Muscle of arm (tissue), 14 donors: ENCODE measurements around the gene HDAC10. TPM values are rescaled to one million over a fixed set of nuclear protein-coding genes. Genes with fewer than 3 reads are reported as not detected.

ENCODE experiments used
- DNase-seq: peaks from one replicate; pipeline ENCODE4 v3.0.0-alpha.2; 2013
- long read RNA-seq, 11 donors: transcript quantifications; one replicate each; lab custom pipeline, GENCODE V29; 2026
- polyA plus RNA-seq, 12 donors: library from polyadenylated mRNA; unstranded; fragments of 120-200 nt; gene quantifications; one replicate each; pipeline ENCODE4 v1.2.1, GENCODE V29; 2013; ENCODE audit not compliant: insufficient read length in 12 of 12

HDAC10 gene, protein sequence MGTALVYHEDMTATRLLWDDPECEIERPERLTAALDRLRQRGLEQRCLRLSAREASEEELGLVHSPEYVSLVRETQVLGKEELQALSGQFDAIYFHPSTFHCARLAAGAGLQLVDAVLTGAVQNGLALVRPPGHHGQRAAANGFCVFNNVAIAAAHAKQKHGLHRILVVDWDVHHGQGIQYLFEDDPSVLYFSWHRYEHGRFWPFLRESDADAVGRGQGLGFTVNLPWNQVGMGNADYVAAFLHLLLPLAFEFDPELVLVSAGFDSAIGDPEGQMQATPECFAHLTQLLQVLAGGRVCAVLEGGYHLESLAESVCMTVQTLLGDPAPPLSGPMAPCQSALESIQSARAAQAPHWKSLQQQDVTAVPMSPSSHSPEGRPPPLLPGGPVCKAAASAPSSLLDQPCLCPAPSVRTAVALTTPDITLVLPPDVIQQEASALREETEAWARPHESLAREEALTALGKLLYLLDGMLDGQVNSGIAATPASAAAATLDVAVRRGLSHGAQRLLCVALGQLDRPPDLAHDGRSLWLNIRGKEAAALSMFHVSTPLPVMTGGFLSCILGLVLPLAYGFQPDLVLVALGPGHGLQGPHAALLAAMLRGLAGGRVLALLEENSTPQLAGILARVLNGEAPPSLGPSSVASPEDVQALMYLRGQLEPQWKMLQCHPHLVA
- 10 to 100 TPM in 11 of 12 donors, not detected in 1; 10.6 to 40.6 (median 13.2) TPM for polyA plus RNA-seq
- long read RNA-seq, donor 1, partial matches to known transcripts, result 0 of 1 reads
- long read RNA-seq, donor 1, other reads (novel, unspliced or antisense), result 0 of 1 reads
- long read RNA-seq, donor 2, result 0 reads
- long read RNA-seq, donor 3, partial matches to known transcripts, result 0 of 1 reads
- long read RNA-seq, donor 3, other reads (novel, unspliced or antisense), result 0 of 1 reads
- long read RNA-seq, donor 4, result 0 reads
- long read RNA-seq, donor 5, partial matches to known transcripts, result 0 of 1 reads
- long read RNA-seq, donor 5, other reads (novel, unspliced or antisense), result 0 of 1 reads
- long read RNA-seq, donor 6, result 0 reads
- long read RNA-seq, donor 7, partial matches to known transcripts, result 0 of 1 reads
- long read RNA-seq, donor 7, other reads (novel, unspliced or antisense), result 0 of 1 reads
- long read RNA-seq, donor 8, result 0 reads
- long read RNA-seq, donor 9, result 0 reads
- long read RNA-seq, donor 10, result 0 reads
- long read RNA-seq, donor 11, partial matches to known transcripts, result 0 of 1 reads
- long read RNA-seq, donor 11, other reads (novel, unspliced or antisense), result 0 of 1 reads

DNA sequence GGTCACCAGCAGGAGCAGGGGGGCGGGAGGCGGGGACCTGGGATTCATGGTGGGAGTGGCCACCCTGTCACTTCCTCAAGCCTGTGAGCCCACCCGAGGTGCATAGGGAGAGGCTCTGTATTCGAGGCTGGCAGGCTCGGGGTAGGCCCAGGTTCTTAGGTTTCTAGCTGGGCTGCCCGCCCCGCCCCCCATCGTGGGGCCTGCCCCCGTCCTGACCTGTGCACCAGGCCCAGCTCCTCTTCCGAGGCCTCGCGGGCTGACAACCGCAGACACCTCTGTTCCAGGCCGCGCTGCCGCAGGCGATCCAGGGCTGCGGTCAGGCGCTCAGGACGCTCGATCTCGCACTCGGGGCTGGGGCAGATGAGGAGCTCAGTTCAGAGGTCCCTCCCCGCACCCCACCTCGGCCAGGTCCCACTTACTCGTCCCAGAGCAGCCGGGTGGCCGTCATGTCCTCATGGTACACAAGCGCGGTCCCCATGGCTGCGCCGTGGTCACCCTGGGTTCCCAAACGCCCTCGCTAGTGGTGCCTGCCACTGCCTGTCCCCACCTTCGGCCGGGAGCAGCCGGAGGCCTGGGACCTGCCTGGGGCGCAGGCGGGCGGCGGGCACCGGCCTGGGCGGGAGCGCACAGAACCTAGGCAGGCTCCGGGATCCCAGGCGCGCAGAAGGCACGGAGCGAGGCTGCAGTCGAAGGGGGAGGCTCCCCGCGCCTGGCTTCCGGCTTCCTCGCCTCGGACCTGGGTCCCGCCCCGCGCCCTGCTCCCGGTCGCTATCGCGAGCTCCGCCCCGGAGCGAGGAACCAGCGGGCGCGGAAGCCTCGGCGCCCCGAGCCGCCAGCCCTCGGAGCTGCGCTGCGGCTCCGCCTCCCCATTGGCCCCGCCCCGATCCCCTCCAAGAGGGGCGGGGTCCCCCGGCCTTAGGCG is at the start of gene HDAC10:
HDAC10 (minus strand) TSS at position 711 of the 922 bp plus-strand sequence; CDS start at position 478, 233 bp downstream.
- DNase-seq, result peak; percentile 68

DNA sequence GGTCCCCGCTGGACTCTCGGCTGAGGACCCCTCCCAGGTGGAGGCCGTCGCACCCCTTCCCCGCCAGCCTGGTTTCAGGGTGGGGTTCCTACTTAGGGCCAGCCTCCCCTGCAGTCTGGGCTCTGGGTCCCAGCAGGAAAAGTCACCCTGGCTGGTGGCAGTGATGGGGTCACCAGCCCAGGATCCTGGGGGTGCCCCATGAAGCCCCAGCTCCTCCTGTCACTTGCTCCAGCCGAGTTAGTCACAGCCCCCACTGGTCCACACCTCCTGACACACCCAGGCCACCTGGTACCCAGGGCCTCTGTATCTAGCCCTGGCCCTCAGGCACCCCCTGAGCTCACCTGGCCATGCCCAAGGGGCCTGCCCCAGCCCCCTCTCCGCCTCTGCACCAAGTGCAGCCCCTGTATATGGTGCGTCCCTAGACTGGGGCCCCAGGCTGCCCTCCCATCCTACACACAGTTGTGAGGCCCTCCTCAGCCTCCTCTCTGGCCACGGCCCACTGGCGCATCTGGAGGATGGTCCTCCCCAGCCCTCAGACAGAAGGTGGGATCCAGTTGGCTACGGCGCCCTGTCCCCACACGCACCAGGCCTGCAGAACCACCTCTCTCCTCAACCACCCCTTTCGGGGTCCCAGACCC is 49.7 kb upstream of the HDAC10 start:
- DNase-seq, result no peak

DNA sequence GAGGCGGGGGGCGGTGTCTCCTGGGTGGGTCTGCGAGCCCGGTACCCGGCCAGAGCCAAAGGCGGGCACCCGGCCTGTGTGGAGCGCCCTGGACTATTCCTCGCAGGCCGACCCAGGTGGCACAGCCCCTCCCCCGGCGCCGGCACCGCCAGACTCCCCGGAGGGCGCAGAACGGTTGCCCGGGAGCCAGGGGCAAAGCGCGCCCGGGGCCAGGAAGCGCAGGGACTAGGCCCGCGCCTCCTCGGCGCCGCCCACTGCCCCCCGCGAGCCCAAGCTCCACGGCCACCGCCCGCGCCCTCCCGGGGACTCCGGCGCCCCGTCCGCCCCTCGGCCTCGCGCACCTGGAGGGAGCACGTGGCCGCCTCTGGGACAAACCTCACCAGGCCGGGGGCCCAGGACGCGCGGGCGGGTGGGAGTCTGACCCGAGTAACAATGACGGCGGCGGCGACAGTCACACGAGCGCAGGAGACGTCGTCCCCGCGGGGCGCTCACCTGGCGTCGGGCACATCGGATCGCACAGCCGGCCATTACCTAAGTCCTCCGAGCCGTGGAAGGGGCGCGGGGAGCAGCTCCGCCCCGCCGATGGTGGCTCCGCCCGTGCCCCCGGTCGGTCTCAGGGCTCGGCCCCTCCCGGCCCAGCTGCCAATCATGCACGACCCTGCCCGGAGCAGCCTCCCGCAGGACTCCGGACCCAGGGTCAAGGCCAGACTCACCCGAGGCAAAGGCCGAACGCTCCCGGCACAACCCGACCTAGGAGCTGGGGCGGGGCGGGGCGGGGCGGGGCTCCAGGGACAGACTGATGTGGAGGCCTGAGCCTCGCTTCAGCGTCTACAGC is 48.9 kb upstream of the HDAC10 start:
- no peak for DNase-seq

DNA sequence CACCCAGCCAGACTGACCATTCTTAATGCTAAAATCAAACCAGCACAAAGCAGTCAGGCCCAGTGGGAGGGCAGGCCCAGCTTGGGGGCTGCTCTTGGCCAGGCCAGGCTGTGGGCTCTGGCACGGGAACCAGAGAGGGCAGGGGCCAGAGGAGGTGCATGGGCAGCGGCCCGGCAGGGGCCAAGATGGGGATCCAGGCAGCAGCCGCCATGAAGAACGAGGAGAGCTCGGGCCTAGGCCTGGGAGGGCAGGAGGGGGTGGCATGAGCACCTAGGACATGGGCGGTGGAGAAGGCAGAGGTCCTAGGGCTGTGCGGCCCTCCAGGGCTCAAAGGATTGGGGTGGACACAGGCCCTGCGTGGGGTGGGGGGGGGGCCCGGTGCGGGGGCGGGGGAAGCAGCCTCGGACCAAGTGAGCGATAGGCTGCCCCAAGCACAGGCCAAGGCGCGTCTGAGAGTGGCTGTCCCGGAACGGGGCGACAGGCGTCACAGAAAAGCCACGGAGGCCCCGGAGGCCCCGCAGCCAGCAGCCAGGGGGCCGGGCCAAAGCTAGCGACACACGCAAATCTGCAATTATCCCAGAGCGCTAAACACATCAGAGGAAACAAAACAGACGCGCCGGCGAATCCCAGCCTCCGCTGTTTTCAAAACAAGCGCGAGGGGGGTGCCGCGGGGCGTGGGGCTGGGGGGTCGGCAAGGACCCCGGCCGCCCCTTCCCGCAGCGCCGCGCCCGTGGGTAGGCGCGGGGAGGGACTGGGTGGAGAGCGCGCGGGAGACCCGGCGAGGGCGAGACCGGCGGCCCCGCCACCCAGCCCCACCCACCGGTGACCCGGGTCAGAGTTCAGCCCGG is 48.1 kb upstream of the HDAC10 start:
- no peak for DNase-seq

DNA sequence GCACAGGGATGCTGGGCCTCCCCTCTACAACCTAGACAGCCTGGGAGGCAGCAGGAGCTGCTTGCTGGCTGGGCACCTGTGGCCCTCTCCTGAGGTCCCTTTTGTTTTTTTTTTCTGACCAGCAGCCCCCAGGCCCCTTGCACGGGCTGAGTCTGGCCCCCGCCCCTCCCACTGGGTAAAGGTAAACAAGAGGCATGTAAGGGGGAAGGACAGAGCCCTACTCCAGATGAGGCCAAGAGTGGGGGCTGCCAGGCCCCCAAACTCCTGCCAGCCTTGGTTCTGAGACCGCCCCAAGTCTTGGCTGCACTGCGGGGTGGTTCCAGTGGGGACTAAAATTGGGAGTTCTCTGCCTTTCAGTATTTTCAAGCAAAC is 47.2 kb upstream of the HDAC10 start:
- DNase-seq, result no peak

DNA sequence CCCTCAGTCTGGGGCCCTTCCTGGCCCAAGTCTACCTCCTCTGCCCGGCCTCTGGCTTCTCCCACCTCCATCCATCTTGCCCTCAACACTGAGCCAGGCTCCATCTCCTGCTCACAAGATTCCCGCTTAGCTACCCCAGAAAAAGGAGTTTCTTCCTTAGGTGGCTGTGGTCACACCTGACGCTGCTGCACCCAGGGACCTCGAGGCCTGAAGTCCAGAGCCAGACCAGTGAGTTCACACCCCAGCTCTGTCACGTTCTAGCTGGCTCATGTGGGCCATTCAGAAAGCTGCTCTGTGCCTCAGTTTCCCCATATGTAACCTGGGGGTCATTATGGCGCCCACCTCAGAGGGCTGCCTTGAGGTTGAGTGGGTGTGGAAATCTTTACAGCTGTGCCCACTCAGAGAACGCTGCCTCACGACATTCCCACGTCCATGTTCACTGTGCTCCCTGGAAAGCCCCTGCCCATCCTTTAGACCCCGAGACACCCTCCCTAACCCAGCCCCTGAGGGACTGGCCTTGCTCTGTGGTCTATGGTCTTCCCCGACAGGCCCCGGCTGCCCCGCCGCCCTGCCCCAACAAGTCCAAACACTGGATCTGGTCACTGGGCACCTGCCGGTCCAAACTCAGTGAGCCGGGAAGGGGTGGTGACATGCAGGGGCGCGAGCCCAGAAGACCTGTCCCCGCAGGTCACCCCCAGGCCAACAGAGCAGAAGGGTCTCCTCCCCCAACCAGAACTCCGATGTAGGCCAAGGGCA is 46.6 kb upstream of the HDAC10 start:
- no peak for DNase-seq

DNA sequence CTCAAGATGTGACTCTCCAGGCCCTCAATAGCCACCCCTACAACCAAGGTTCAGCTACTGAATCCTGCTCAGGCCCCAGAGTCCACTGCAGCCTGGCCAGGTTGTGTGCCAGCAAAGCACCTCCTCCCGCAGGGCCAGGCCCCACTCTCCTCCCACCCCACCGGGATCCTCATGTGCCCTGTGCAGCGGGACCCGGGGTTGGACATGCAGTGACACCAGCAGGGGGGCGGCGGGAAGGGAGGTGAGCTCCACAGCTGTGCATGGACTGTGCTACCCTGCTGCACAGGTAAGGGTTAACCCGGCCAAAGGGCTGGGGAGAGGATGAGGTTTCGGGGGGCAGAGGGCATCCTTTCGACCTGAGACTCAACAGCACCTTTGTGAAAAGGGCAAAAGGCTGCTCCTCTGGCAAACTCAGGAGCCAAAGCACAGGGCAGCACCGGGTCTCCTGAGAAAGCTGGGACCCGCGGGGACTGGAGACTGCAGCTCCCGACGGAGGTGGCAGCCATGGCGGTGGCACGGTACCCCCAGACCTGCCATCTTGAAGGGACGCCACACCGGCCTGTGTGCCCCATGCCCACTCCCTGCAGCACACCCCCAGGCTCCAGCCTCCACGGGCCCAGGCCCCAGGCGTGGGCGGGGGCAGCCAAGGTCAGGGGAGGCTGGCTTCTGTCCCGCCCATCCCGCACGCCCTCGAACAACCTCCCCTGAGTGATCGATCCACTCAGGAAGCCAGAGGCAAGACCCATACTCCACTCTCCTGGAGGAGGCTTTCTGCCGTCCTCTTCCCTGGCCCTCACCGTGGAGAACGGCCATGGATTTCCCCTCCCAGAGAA is 45.8 kb upstream of the HDAC10 start:
- DNase-seq, result no peak

DNA sequence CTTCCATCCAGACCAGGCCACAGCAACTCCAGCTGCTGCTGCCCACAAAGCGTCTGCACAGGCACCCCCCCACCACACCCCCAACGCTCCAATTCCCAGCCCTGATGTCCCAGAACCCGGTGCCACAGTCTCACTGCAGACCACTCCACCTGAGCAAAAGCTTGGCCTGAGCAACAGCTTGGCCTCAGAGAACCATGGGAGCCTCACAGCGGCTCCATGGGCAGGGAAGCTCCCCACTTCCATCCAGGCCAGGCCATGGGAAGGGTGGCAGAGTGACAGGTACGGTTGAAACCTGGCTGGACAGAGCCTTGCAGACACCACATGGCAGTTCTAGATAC is 43.2 kb upstream of the HDAC10 start:
- DNase-seq, result no peak

DNA sequence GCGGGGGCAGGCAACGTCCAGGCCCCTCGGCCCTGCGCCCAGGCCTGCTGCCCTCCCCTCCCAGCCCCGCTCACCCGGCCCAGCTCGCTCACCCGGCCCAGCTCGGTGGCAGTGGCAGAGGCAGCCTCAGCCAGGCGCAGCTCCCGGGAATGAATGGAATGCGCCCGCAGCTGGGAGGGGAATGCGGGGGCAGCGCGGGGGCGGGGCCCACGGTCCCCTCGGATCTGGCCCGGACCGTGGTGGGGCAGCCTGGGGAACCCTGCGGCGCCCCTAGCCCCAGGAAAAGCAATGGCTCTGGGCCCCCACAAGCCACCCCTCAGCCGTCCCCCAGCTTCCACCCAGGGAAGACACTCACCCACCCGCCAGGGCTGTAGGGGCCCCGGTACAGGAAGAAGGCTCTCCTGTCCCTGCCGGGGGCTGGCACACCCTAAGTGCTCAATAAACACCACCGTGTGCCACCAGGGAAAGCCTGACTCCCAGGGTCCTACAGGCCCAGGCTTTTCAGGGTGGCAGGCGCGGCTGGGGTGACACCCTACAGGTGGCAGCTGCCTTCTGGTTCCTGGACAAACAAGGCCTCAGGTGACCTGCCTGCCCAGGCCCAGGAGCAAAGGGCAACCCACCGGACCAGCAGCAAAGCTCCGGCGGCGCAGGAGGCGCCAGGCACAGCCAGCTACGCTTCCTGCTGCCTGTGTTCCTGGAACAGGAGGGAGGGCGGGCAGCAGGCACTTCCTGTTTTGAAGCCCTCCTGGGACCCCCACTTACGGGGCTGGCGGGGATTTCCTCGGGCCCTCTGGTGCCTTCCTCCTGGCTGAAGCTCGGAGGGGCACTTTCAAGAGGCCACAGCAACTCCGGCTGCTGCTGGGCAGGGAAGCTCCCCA is 42.6 kb upstream of the HDAC10 start:
- no peak for DNase-seq

DNA sequence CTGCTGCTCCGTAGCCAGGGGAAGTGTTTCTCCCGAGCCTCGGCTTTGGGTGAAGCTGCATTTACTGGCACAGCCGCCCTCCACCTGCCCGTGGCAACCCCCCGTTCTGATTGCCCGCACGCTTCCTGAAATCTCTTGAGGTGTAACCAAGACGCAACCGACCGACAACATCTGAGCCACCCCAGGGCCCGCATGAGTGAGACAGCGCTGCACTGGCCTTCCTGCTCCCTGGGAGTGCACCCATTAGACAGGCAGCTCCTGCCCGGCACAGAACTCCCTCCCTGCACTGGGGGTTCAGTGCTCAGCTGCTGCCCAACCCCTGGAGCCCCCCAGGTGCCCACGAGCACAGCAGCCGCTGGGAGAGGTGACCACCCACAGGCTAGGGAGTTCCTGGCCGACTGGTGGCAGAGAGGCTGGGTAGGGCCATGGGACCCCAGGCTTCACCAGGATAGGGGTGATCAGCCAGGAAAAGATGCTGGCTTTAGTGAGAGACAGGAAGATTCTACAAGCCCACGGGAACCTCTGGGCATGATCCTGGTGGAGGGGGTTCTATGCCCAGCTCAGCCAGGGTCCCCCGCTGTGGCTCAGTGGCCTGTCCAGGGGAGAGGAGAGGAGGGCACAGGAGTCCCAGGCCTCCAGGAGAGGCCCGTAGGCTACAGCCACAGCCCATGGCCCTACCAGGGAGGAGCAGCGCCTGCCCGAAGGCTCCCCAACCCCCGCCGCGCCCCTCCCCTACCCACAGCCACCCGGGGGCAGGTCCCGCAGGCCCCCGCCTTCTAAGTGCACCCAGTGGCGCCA is 41.8 kb upstream of the HDAC10 start:
- no peak for DNase-seq

DNA sequence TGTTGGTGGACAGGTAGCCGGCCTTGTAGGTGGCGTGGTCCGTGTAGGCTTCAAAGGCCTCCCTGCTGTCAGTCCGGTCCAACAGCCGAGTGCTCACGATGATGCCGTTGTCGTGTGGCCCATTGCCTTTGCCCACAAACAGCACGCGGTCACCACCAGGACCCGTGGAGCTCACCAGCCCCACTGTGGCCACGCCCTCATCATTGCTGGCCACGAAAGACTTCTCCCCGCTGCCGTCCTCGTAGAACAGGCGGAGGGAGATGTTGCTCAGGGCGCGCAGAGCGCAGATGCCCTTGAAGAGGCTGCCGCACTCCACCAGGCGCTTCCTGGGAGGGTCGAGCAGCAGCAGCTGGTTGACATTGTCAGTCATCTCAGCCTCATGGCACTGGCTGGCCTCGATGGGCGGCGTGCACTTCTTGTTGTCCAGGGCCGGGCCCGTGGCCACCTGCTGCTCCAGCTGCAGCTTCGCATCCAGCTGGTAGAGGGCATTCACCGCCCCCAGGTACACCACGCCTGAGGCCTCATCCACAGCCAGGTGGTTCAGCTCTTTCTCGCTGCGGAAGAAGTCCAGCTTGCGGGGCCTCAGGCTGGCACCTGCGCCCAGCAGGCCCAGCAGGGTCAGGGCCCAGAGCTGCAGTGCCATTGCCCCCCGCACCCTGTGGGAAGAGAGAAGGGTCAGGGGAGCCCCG is 39.0 kb upstream of the HDAC10 start:
- DNase-seq, result no peak

DNA sequence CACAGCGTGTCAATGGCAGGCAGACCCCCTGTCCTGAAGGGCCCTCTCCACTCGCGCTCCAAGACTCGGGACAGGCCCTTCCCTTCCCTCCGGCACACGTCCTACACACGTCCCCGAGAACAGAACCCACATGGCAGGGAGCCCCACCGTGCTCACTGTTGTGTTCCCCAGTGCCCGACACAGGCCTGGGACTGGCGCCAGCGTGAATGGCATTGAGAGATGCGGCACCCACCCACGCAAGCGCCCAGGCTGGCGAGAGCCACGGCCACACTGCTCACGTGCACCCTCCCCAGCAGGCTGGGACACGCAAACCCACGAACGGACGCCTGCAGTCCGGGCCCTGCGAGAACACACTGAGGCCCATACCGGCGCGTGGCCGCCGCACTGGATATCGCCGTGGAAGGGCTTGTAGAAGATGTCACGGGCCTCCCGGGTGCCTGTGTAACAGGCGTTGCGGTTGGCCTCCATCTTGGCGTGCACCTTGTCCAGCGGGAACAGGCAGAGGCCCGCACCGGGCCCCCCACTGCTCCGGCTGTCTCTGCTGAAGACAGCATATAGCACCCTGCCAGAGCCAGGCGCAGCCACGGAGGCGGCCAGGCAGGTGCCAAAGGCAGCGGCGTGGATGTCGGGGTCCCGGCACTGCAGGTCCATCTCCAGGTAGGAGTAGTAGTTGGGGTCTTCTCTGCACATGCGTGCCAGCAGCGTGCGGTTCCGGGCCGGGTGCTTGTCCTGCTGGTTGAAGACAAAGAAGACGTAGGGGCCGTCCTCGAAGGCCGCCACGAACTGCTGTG is 38.3 kb upstream of the HDAC10 start:
- DNase-seq, result no peak

DNA sequence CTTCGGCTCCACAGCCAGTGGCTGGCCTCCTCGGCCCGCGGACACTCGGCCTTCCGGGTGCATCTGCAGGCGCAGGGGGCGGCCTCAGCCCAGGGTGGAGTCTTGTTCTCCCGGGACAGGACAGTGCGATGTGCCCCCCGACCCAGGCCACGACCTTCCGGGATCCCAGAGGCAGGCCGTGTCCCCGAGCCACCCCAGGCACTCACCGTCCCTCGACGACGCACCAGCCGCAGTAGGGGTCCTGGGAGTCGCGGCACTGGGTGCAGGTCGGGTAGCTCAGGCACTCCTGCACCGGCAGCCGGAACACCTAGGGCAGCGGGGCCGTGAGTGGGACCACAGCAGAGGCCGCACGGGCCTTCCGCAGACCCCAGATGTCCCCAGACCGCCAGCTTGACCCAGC is 36.7 kb upstream of the HDAC10 start:
- DNase-seq, result no peak
